PC-9 (cell line): Measurements from ENCODE around the gene TICAM2.

Experiments
- CTCF ChIP-seq: fragments of 200-600 bp; sonication (generic); conservative IDR thresholded peaks from 2 replicates; pipeline ENCODE4 v1.6.1; 2017; ENCODE audit warnings: mixed run types, antibody characterized with exemption, mild to moderate bottlenecking, moderate library complexity
- EZH2 ChIP-seq: fragments of 200-600 bp; sonication (generic); IDR thresholded peaks from 2 replicates; pipeline ENCODE4 v1.8.0; 2017; ENCODE audit warnings: antibody characterized with exemption, low read depth

- TF ChIP-seq CTCF (no peak), EZH2 (no peak)
These were observed 46.0 kb downstream of the TICAM2 start for GRCh38 chr5:115556276-115556675.
